Muscle layer of colon (tissue), 2 donors: ENCODE data around the gene MEIKIN.

ENCODE experiments used
- H3K27ac ChIP-seq: one replicate; pipeline ENCODE4 v1.7.0; 2013; ENCODE audit warnings: low read depth, mild to moderate bottlenecking, low read length, moderate library complexity
- H3K27me3 ChIP-seq, 2 donors: one replicate each; pipeline ENCODE4 v1.7.0; 2013; ENCODE audit warnings: low read length in 2 of 2, mild to moderate bottlenecking in 2 of 2; ENCODE audit not compliant: insufficient read depth in 2 of 2, control insufficient read depth in 1 of 2
- H3K36me3 ChIP-seq: one replicate; pipeline ENCODE4 v1.7.0; 2013; ENCODE audit warnings: mild to moderate bottlenecking, low read length; ENCODE audit not compliant: insufficient read depth
- H3K4me1 ChIP-seq: one replicate; pipeline ENCODE4 v1.7.0; 2013; ENCODE audit warnings: mild to moderate bottlenecking, low read length; ENCODE audit not compliant: insufficient read depth
- H3K4me3 ChIP-seq, 2 donors: one replicate each; pipeline ENCODE4 v1.7.0; 2013; ENCODE audit warnings: low read length in 2 of 2, low read depth in 1 of 2, mild to moderate bottlenecking in 1 of 2, moderate library complexity in 1 of 2
- H3K9ac ChIP-seq: one replicate; pipeline ENCODE4 v1.7.0; 2013; ENCODE audit warnings: low read length
- H3K9me3 ChIP-seq: one replicate; pipeline ENCODE4 v1.7.0; 2013; ENCODE audit warnings: mild to moderate bottlenecking, low read length
- donor health status: abdominal sarcoma.
- donor health status: Adenocarcinoma of cecum.

The MEIKIN gene

GRCh38 chr5:131945551-131946168, at the start of gene MEIKIN:
MEIKIN (minus strand) TSS chr5:131945663; CDS start chr5:131945505, 158 bp downstream.
- H3K9ac ChIP-seq: no peak within 1 kb of the TSS
- no peak within 1 kb of the TSS for H3K27ac ChIP-seq
- H3K4me3 ChIP-seq: no peak within 1 kb of the TSS
- no peaks in the 10 kb centered on the region for H3K9me3 ChIP-seq
- H3K27me3 ChIP-seq: no peaks in the 10 kb centered on the region
- no peaks in the 10 kb centered on the region for H3K36me3 ChIP-seq
- H3K4me1 ChIP-seq: no peaks in the 10 kb centered on the region

GRCh38 chr5:131994533-131995226, 49.2 kb upstream of the MEIKIN start:
- Histone ChIP-seq H3K27ac (no peak overlapping the region), H3K27me3 (no peaks in the 10 kb centered on the region), H3K4me3 (no peak overlapping the region), H3K36me3 (no peaks in the 10 kb centered on the region), H3K9ac (no peak overlapping the region), H3K9me3 (no peaks in the 10 kb centered on the region), H3K4me1 (no peaks in the 10 kb centered on the region)

- no peaks in the 10 kb centered on the region for H3K27me3 ChIP-seq
- no peaks in the 10 kb centered on the region for H3K4me1 ChIP-seq
- H3K9me3 ChIP-seq: no peaks in the 10 kb centered on the region
- no peaks in the 10 kb centered on the region for H3K36me3 ChIP-seq
- no peak overlapping the region for H3K27ac ChIP-seq
- no peak overlapping the region for H3K4me3 ChIP-seq
- H3K9ac ChIP-seq: no peak overlapping the region
These were observed 48.6 kb upstream of the MEIKIN start for GRCh38 chr5:131994090-131994489.

GRCh38 chr5:131993676-131994075, 48.2 kb upstream of the MEIKIN start:
- no peak overlapping the region for H3K4me3 ChIP-seq
- H3K36me3 ChIP-seq: no peaks in the 10 kb centered on the region
- no peaks in the 10 kb centered on the region for H3K4me1 ChIP-seq
- H3K9me3 ChIP-seq: no peaks in the 10 kb centered on the region
- no peak overlapping the region for H3K27ac ChIP-seq
- no peak overlapping the region for H3K9ac ChIP-seq
- no peaks in the 10 kb centered on the region for H3K27me3 ChIP-seq

- Histone ChIP-seq H3K4me3 (no peak overlapping the region), H3K27ac (no peak overlapping the region), H3K27me3 (no peaks in the 10 kb centered on the region), H3K9me3 (no peaks in the 10 kb centered on the region), H3K9ac (no peak overlapping the region), H3K4me1 (no peaks in the 10 kb centered on the region), H3K36me3 (no peaks in the 10 kb centered on the region)
These were observed 46.9 kb upstream of the MEIKIN start for GRCh38 chr5:131992370-131992769.

GRCh38 chr5:131991593-131992324, 46.3 kb upstream of the MEIKIN start:
- Histone ChIP-seq H3K4me1 (no peaks in the 10 kb centered on the region), H3K4me3 (no peak overlapping the region), H3K36me3 (no peaks in the 10 kb centered on the region), H3K27me3 (no peaks in the 10 kb centered on the region), H3K27ac (no peak overlapping the region), H3K9ac (no peak overlapping the region), H3K9me3 (no peaks in the 10 kb centered on the region)

- Histone ChIP-seq H3K4me1 (no peaks in the 10 kb centered on the region), H3K4me3 (no peak overlapping the region), H3K27me3 (no peaks in the 10 kb centered on the region), H3K9me3 (no peaks in the 10 kb centered on the region), H3K36me3 (no peaks in the 10 kb centered on the region), H3K27ac (no peak overlapping the region), H3K9ac (no peak overlapping the region)
These were observed 45.3 kb upstream of the MEIKIN start for GRCh38 chr5:131990716-131991115.

GRCh38 chr5:131988601-131989000, 43.1 kb upstream of the MEIKIN start:
- no peaks in the 10 kb centered on the region for H3K4me1 ChIP-seq
- H3K27ac ChIP-seq: no peak overlapping the region
- H3K36me3 ChIP-seq: no peaks in the 10 kb centered on the region
- H3K27me3 ChIP-seq: no peaks in the 10 kb centered on the region
- no peaks in the 10 kb centered on the region for H3K9me3 ChIP-seq
- H3K4me3 ChIP-seq: no peak overlapping the region
- no peak overlapping the region for H3K9ac ChIP-seq

GRCh38 chr5:131987251-131987650, 41.8 kb upstream of the MEIKIN start:
- no peaks in the 10 kb centered on the region for H3K4me1 ChIP-seq
- H3K9ac ChIP-seq: no peak overlapping the region
- no peak overlapping the region for H3K27ac ChIP-seq
- H3K36me3 ChIP-seq: no peaks in the 10 kb centered on the region
- no peaks in the 10 kb centered on the region for H3K27me3 ChIP-seq
- H3K9me3 ChIP-seq: no peaks in the 10 kb centered on the region
- no peak overlapping the region for H3K4me3 ChIP-seq

GRCh38 chr5:131986161-131986912, 40.9 kb upstream of the MEIKIN start:
- no peaks in the 10 kb centered on the region for H3K36me3 ChIP-seq
- no peak overlapping the region for H3K27ac ChIP-seq
- no peaks in the 10 kb centered on the region for H3K9me3 ChIP-seq
- H3K27me3 ChIP-seq: no peaks in the 10 kb centered on the region
- H3K4me1 ChIP-seq: no peaks in the 10 kb centered on the region
- H3K9ac ChIP-seq: no peak overlapping the region
- no peak overlapping the region for H3K4me3 ChIP-seq

GRCh38 chr5:131984956-131985665, 39.6 kb upstream of the MEIKIN start:
- Histone ChIP-seq H3K9me3 (no peaks in the 10 kb centered on the region), H3K27ac (no peak overlapping the region), H3K36me3 (no peaks in the 10 kb centered on the region), H3K27me3 (no peaks in the 10 kb centered on the region), H3K4me1 (no peaks in the 10 kb centered on the region), H3K4me3 (no peak overlapping the region), H3K9ac (no peak overlapping the region)
